ENCODE results near the gene XYLB.

Gene XYLB

GRCh38 chr3:38453075-38453912, 106.7 kb downstream of the XYLB start, which contains the start of gene ACVR2B:
ACVR2B (plus strand) TSS chr3:38453890; CDS start chr3:38454323, 433 bp downstream.
- H3K4me3 ChIP-seq (ENCODE audit: low read depth, low read length) = peak within 1 kb of the TSS; percentile 80
- no peak for TF ChIP-seq CTCF (IDR thresholded peaks at IDR 0.05; ENCODE audit: borderline replicate concordance, insufficient read depth, low read depth, low read length)

GRCh38 chr3:38453913-38454177, 107.3 kb downstream of the XYLB start:
- peak overlapping the region; percentile 80 for H3K4me3 ChIP-seq (ENCODE audit: low read depth, low read length)
- no peak for TF ChIP-seq CTCF (IDR thresholded peaks at IDR 0.05; ENCODE audit: borderline replicate concordance, insufficient read depth, low read depth, low read length)

- TF ChIP-seq CTCF (IDR thresholded peaks at IDR 0.05; ENCODE audit: borderline replicate concordance, insufficient read depth, low read depth, low read length) = no peak
- H3K4me3 ChIP-seq (ENCODE audit: low read depth, low read length) = peak overlapping the region; percentile 80
Measured at GRCh38 chr3:38454178-38454883, 107.7 kb downstream of the XYLB start.

GRCh38 chr3:38454884-38455638, 108.5 kb downstream of the XYLB start:
- H3K4me3 ChIP-seq (ENCODE audit: low read depth, low read length) = peak overlapping the region; percentile 80
- no peak for TF ChIP-seq CTCF (IDR thresholded peaks at IDR 0.05; ENCODE audit: borderline replicate concordance, insufficient read depth, low read depth, low read length)

GRCh38 chr3:38455639-38456430, 109.2 kb downstream of the XYLB start:
- TF ChIP-seq CTCF (IDR thresholded peaks at IDR 0.05; ENCODE audit: borderline replicate concordance, insufficient read depth, low read depth, low read length) = no peak
- H3K4me3 ChIP-seq (ENCODE audit: low read depth, low read length) = peak overlapping the region; percentile 80

GRCh38 chr3:38457111-38458003, 110.8 kb downstream of the XYLB start:
- TF ChIP-seq CTCF (IDR thresholded peaks at IDR 0.05; ENCODE audit: borderline replicate concordance, insufficient read depth, low read depth, low read length) = no peak
- no peak overlapping the region for H3K4me3 ChIP-seq (ENCODE audit: low read depth, low read length)

Data from GM12875 (cell line).